ENCODE measurements around the gene SLC39A12.

- TF ChIP-seq SMC3 (conservative IDR thresholded peaks at IDR 0.05; ENCODE audit: poor library complexity) (no peak), POLR2AphosphoS5 (IDR thresholded peaks at IDR 0.05) (no peak), CTCF (IDR thresholded peaks at IDR 0.05; ENCODE audit: poor library complexity, severe bottlenecking) (no peak)
Observed at GRCh38 chr10:17984563-17984962, 32.8 kb downstream of the SLC39A12 start.

Data from neural cell (in vitro differentiated cells).